ENCODE measurements around the gene TDRD10. TPM values are rescaled to one million over a fixed set of nuclear protein-coding genes. Genes with fewer than 3 reads are reported as not detected.

The TDRD10 gene
- total and polyA plus RNA-seq, 2 of the 4 experiments (the other 2 are of a cell fraction), result not detected

- Histone ChIP-seq H2BK15ac (ENCODE audit: low read depth, low read length) (no peak overlapping the region), H2AK9ac (replicated peaks; ENCODE audit: low read depth, low read length, poor library complexity) (no peak overlapping the region), H2AFZ (replicated peaks; ENCODE audit: low read length, poor library complexity) (no peak overlapping the region), H3K56ac (ENCODE audit: extremely low read depth, insufficient read depth, low read length) (no peak overlapping the region), H3K4me2 (ENCODE audit: low read depth, low read length) (no peak overlapping the region), H2BK5ac (ENCODE audit: low read depth, low read length, poor library complexity, severe bottlenecking) (no peak overlapping the region), H3K14ac (replicated peaks; ENCODE audit: low read depth, low read length) (no peak overlapping the region), H3K9me3 (ENCODE audit: control insufficient read depth, insufficient read depth, low read length) (peaks cover 3% of the 10 kb centered on the region), H3K4me3 (ENCODE audit: insufficient read depth, low read depth, low read length) (no peak overlapping the region), H2AK5ac (ENCODE audit: low read depth, low read length) (no peak overlapping the region), H2BK120ac (ENCODE audit: low read depth, low read length) (no peak overlapping the region), H3K4me1 (ENCODE audit: control insufficient read depth, insufficient read depth, low read length) (no peaks in the 10 kb centered on the region), H3K27me3 (ENCODE audit: control insufficient read depth, insufficient read depth, low read length) (peaks cover 35% of the 10 kb centered on the region), H2BK20ac (ENCODE audit: low read depth, low read length) (no peak overlapping the region), H3K27ac (ENCODE audit: insufficient read depth, low read length) (no peak overlapping the region), H3K9me1 (ENCODE audit: insufficient read depth, low read length) (no peaks in the 10 kb centered on the region), H3K23ac (ENCODE audit: low read depth, low read length) (no peak overlapping the region), H4K8ac (ENCODE audit: low read depth in 2 of 2, low read length in 2 of 2) (no peak overlapping the region), H3K79me1 (ENCODE audit: low read depth in 1 of 2, low read length in 2 of 2) (no peaks in the 10 kb centered on the region), H4K20me1 (ENCODE audit: insufficient read depth, low read length) (no peaks in the 10 kb centered on the region), H3K9ac (ENCODE audit: low read depth, low read length) (no peak overlapping the region), H4K5ac (ENCODE audit: low read depth, low read length) (no peak overlapping the region), H3K4ac (ENCODE audit: low read depth, low read length) (no peak overlapping the region), H4K91ac (ENCODE audit: insufficient read depth, low read depth, low read length) (no peak overlapping the region), H3K18ac (ENCODE audit: low read depth, low read length) (no peak overlapping the region), H3K36me3 (ENCODE audit: control insufficient read depth, insufficient read depth, low read length) (no peaks in the 10 kb centered on the region)
- no TSS peak for BruUV-seq (replicated peaks)
- CTCF ChIA-PET, result interaction anchor here (1.3 kb wide), 1 partner anchor 13 kb away, joined by 5 read pairs; no protein-coding TSS in a partner anchor
- ATAC-seq (ENCODE audit: low read depth) (peak; percentile 53), DNase-seq (peak; percentile 22)
- intact Hi-C loops (cut with micrococcal nuclease), result no loop called here
- in situ Hi-C loops (cut with MboI; ENCODE audit: low sequenced_read_pairs), result no loop called here
- WGBS, 2 experiments (ENCODE audit: extremely low coverage in 2 of 2, insufficient read length in 1 of 2), result 43% methylated on average over 5 of the region's 11 CpGs; no CpG with 5 or more reads in 1 of the 2 experiments
- dilution Hi-C loops (cut with HindIII; ENCODE audit: low sequenced_read_pairs, unreplicated experiment), result no loop called here
- POLR2A ChIA-PET (ENCODE audit: unreplicated experiment), result no interaction called here
- no peak for TF ChIP-seq MXI1 (IDR thresholded peaks at IDR 0.05; ENCODE audit: borderline replicate concordance, low read depth, low read length)
- TF ChIP-seq CTCF (conservative IDR thresholded peaks at IDR 0.05; ENCODE audit: low read depth, low read length), result peak; percentile 33
- TF ChIP-seq BHLHE40 (IDR thresholded peaks at IDR 0.05; ENCODE audit: low read depth, low read length), result no peak
- no peak for TF ChIP-seq CEBPB (IDR thresholded peaks at IDR 0.05; ENCODE audit: low read depth, low read length)
- TF ChIP-seq RCOR1 (IDR thresholded peaks at IDR 0.05; ENCODE audit: insufficient replicate concordance, low read length), result no peak
- TF ChIP-seq SMC3 (IDR thresholded peaks at IDR 0.05; ENCODE audit: low read depth, low read length), result no peak
- TF ChIP-seq CHD1 (IDR thresholded peaks at IDR 0.05; ENCODE audit: low read depth, low read length), result no peak
- TF ChIP-seq RAD21 (IDR thresholded peaks at IDR 0.05; ENCODE audit: low read length), result peak; percentile 48
- no peak for TF ChIP-seq FOS (IDR thresholded peaks at IDR 0.05; ENCODE audit: low read depth, low read length)
- TF ChIP-seq RFX5 (IDR thresholded peaks at IDR 0.05; ENCODE audit: low read depth, low read length), result no peak
- no peak for TF ChIP-seq USF2 (IDR thresholded peaks at IDR 0.05; ENCODE audit: low read depth, low read length)
- no peak for TF ChIP-seq MAZ (IDR thresholded peaks at IDR 0.05; ENCODE audit: borderline replicate concordance, low read depth, low read length)
- TF ChIP-seq NFE2L2 (IDR thresholded peaks at IDR 0.05; ENCODE audit: low read depth, low read length), result no peak
- TF ChIP-seq, protein P1, sequence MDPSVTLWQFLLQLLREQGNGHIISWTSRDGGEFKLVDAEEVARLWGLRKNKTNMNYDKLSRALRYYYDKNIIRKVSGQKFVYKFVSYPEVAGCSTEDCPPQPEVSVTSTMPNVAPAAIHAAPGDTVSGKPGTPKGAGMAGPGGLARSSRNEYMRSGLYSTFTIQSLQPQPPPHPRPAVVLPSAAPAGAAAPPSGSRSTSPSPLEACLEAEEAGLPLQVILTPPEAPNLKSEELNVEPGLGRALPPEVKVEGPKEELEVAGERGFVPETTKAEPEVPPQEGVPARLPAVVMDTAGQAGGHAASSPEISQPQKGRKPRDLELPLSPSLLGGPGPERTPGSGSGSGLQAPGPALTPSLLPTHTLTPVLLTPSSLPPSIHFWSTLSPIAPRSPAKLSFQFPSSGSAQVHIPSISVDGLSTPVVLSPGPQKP (IDR thresholded peaks at IDR 0.05; ENCODE audit: borderline replicate concordance, low read depth, low read length), result no peak
Measured at GRCh38 chr1:154533952-154534844, 32.2 kb downstream of the TDRD10 start.

Data from IMR-90 (cell line).